Nephron (organoid): Measurements from ENCODE around the gene ZC3H15.

ENCODE experiments used
- H3K27ac Mint-ChIP-seq, 3 experiments: 2 replicates each; pipeline ENCODE4 v1.8.0; 2020; ENCODE audit warnings: mixed read lengths in 3 of 3, mild to moderate bottlenecking in 2 of 3, moderate library complexity in 1 of 3
- H3K27me3 Mint-ChIP-seq: 2 replicates; pipeline ENCODE4 v1.8.0; 2021; ENCODE audit warnings: low read depth, mild to moderate bottlenecking, moderate library complexity, mixed read lengths
- H3K36me3 Mint-ChIP-seq: 2 replicates; pipeline ENCODE4 v1.8.0; 2020; ENCODE audit warnings: low read depth, mixed read lengths
- H3K4me1 Mint-ChIP-seq: 2 replicates; pipeline ENCODE4 v1.8.0; 2020; ENCODE audit warnings: mixed read lengths
- H3K4me3 Mint-ChIP-seq, 3 experiments: 2 replicates each; pipeline ENCODE4 v1.8.0; 2020; ENCODE audit warnings: mild to moderate bottlenecking in 3 of 3, mixed read lengths in 3 of 3, moderate library complexity in 2 of 3
- H3K9me3 Mint-ChIP-seq: 2 replicates; pipeline ENCODE4 v1.8.0; 2020; ENCODE audit warnings: mixed read lengths
- TF ChIP-seq, protein P1 (sequence below), 3 experiments: fragments of 200-600 bp; sonication (generic); IDR thresholded peaks; one replicate each; pipeline ENCODE4 v1.5.0; 2021; ENCODE audit warnings: antibody characterized with exemption in 3 of 3; ENCODE audit not compliant: unreplicated experiment in 3 of 3

Gene ZC3H15

DNA sequence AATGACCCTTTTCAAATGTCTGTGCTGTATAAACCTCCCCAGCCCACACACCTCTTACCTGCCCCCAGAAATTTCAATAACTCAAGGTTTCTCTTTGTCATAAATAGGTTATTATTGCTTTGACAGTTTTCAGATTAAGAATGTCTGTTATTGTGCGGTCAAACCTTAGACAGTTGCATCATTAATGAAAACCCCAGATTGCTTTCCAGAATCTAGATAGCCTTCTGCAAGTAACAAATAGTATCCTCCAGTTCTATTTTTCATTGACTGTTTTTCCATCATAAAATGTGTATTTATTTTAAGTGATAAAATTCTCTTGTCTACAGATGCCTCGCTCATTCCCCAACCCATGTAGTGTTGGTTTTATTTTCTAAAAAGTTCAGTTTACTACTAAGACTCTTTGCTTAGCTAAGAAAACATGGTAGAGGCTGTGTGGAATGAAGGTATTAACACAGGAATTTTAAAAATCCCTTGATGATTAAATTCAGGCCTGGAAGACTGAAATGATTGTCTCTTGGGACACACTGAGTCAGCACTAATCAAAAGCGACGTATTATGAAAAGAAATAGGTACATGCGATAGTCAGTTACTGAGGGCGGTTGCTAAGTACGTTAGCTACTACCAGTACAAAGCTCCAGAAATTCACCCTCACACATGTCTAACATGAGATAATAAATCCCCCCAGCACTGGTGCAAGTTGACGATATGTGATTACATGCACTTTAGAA lies 65.4 kb downstream of the ZC3H15 start:
- Mint-ChIP-seq H3K36me3 (no peaks in the 10 kb centered on the region), H3K27me3 (no peaks in the 10 kb centered on the region), H3K27ac (peak overlapping the region in 1 of 3 experiments; percentile 69), H3K9me3 (no peaks in the 10 kb centered on the region), H3K4me1 (no peaks in the 10 kb centered on the region), H3K4me3 (no peak overlapping the region)
- TF ChIP-seq, protein P1, sequence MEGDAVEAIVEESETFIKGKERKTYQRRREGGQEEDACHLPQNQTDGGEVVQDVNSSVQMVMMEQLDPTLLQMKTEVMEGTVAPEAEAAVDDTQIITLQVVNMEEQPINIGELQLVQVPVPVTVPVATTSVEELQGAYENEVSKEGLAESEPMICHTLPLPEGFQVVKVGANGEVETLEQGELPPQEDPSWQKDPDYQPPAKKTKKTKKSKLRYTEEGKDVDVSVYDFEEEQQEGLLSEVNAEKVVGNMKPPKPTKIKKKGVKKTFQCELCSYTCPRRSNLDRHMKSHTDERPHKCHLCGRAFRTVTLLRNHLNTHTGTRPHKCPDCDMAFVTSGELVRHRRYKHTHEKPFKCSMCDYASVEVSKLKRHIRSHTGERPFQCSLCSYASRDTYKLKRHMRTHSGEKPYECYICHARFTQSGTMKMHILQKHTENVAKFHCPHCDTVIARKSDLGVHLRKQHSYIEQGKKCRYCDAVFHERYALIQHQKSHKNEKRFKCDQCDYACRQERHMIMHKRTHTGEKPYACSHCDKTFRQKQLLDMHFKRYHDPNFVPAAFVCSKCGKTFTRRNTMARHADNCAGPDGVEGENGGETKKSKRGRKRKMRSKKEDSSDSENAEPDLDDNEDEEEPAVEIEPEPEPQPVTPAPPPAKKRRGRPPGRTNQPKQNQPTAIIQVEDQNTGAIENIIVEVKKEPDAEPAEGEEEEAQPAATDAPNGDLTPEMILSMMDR (IDR thresholded peaks at IDR 0.05; ENCODE audit: unreplicated experiment in 3 of 3) = no peak

DNA sequence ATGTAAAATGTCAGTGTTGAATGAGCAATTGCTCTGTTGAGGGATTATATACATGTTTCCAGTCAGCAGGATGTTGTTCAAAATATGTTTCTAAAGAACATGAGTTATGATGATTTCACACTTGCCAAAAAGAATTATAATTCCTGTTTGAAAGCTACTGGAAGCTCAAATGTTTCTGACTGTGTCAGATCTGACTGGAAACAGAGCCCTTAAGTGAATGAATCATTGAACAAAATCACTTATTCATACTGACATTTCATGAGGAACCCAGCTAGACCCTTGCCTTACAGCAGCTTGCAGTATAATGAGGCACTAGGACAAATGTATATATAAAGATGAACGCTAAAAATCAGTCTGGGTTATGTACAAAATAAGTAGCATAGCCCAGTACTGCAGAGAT lies 68.4 kb downstream of the ZC3H15 start:
- H3K27ac Mint-ChIP-seq = no peak overlapping the region
- no peaks in the 10 kb centered on the region for H3K4me1 Mint-ChIP-seq
- no peaks in the 10 kb centered on the region for H3K9me3 Mint-ChIP-seq
- H3K36me3 Mint-ChIP-seq = no peaks in the 10 kb centered on the region
- TF ChIP-seq, protein P1 (IDR thresholded peaks at IDR 0.05; ENCODE audit: unreplicated experiment in 3 of 3) = no peak
- no peaks in the 10 kb centered on the region for H3K27me3 Mint-ChIP-seq
- no peak overlapping the region for H3K4me3 Mint-ChIP-seq

DNA sequence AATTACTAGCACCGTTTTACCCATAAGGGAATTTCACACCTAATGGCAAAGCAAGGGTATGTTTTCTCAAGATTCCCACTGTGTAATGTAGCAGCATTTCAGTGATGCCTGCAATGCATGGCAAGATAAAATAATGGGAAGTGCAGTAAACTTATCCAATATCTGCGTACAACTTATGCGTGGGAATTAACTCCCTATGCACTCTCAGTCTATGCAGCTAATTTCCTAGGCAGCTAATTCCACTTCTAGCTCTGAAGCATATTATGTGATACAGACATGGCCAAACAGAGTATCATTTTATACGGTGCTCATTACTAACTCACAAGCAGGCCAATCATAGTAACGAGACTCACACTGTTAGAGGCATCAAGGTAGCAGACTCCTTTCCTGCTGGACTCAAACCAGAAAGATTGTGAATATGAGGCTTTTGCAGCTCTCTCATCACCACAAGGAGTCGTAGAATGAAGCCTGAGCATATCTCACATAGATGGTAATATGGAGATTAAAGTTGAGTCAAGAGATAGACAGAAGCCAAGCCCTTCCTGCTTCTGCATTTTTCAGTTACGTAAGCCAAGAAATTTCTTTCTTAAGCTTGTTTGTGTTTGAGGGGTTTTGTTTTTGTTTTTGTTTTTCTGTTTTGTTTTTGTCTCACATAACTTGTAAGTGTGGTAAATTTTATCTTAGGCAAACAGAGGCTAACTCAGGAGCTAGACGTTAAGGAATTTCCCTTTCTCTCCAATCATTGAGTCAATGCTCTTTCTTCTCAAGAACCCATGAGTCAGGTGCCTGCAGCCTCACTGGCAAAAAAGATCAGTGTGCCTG lies 69.0 kb downstream of the ZC3H15 start:
- H3K4me1 Mint-ChIP-seq = no peaks in the 10 kb centered on the region
- H3K27me3 Mint-ChIP-seq = no peaks in the 10 kb centered on the region
- TF ChIP-seq, protein P1 (IDR thresholded peaks at IDR 0.05; ENCODE audit: unreplicated experiment in 3 of 3) = no peak
- no peaks in the 10 kb centered on the region for H3K36me3 Mint-ChIP-seq
- H3K9me3 Mint-ChIP-seq = no peaks in the 10 kb centered on the region
- no peak overlapping the region for H3K27ac Mint-ChIP-seq
- no peak overlapping the region for H3K4me3 Mint-ChIP-seq

DNA sequence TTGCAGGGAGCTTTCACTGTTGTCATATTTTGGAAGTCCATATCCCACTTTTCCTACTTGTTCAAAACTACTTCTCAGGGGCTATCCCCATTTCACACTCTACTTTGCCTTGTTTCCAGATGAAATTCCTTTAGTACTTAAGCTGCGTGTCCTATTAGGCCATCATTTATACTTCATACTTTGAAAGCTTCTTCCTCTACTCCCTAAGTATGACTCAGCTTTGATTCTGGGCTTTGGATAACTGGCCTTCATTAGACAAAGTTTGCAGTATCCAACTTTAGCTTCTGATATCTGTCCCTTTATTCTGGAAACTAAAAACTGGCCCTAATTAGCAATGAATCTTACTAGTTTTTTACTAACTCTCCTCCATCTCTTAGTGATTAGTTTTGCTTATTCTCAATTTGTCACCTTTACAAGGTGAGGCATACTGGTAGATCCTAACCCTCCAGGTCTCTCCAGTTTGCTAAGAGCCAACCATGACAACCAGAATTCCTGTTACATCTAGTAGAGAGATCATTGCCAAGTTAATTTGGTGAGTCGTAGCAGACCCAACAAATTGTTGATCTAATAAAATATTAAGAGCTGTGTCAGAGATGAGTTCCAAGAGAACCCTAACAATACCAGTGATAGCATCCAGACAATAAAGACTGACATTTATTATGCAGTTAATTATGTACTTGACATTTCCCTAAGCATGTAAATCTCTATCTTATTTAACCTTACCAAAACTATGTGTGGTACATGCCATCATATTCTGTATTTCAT lies 72.6 kb downstream of the ZC3H15 start:
- Mint-ChIP-seq H3K4me3 (no peak overlapping the region), H3K9me3 (peaks cover 6% of the 10 kb centered on the region), H3K4me1 (no peaks in the 10 kb centered on the region), H3K36me3 (no peaks in the 10 kb centered on the region), H3K27ac (no peak overlapping the region), H3K27me3 (no peaks in the 10 kb centered on the region)
- TF ChIP-seq, protein P1 (IDR thresholded peaks at IDR 0.05; ENCODE audit: unreplicated experiment in 3 of 3) = no peak
